ENCODE results near the gene HSPB6.

DNA sequence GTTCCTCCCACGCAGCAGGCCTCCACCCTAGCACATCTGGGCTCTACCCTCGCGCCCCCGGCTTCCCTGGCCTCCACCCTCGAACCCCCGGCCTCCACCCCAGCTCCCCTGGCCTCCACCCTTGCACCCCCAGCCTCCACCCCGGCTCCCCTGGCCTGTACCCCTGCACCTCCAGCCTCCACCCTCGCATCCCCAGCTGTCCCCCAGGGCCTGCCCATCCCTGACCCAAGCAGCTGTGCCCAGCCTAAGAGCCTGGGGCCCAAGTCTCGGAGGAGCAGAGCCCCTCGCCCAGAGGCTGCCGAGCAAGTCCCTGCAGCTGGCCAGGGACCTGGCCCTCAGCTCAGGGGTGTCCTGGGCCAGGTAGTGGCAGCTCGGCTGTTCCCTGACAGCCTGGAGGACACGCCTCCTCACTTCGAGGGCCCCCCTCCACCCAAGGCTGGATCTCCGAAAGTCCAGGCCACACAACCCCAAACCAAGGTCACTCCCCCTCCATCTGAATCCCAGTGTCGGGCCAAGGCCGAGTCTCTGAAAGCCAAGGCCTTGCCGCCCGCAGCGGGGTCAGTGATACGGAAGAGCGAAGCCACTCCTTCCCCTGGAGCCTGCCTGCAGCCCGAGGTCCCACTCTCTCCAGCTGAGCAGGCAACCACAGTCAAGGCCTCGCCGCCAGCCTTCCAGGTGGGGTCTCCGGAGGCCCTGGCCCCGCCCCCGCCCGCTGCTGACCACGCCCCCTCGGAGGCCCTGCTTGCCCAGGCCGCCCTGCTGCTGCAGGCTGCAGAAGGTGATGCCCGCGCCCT, 10.7 kb upstream of the HSPB6 start:
- TF ChIP-seq, protein P1, sequence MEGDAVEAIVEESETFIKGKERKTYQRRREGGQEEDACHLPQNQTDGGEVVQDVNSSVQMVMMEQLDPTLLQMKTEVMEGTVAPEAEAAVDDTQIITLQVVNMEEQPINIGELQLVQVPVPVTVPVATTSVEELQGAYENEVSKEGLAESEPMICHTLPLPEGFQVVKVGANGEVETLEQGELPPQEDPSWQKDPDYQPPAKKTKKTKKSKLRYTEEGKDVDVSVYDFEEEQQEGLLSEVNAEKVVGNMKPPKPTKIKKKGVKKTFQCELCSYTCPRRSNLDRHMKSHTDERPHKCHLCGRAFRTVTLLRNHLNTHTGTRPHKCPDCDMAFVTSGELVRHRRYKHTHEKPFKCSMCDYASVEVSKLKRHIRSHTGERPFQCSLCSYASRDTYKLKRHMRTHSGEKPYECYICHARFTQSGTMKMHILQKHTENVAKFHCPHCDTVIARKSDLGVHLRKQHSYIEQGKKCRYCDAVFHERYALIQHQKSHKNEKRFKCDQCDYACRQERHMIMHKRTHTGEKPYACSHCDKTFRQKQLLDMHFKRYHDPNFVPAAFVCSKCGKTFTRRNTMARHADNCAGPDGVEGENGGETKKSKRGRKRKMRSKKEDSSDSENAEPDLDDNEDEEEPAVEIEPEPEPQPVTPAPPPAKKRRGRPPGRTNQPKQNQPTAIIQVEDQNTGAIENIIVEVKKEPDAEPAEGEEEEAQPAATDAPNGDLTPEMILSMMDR (IDR thresholded peaks at IDR 0.05; ENCODE audit: low read length), result no peak
- no peak for TF ChIP-seq EZH2 (IDR thresholded peaks at IDR 0.05; ENCODE audit: borderline replicate concordance, low read length)

Data from OCI-LY1 (cell line).